Psoas muscle (tissue), 8 donors: ENCODE results near the gene GPRIN2. TPM values are rescaled to one million over a fixed set of nuclear protein-coding genes. Genes with fewer than 3 reads are reported as not detected.

ENCODE experiments used
- ATAC-seq, 4 donors: fragments of 200-7000 bp; cut with Tn5 transposase; one replicate each; pipeline ENCODE4 v1.9.1; 2020; ENCODE audit warnings: moderate library complexity in 3 of 4, mild to moderate bottlenecking in 2 of 4
- DNase-seq, 2 donors: peaks; one replicate each; pipeline ENCODE4 v3.0.0-alpha.2; 2020
- H3K27ac ChIP-seq: fragments of 200-600 bp; one replicate; pipeline ENCODE4 v1.8.0; 2022
- H3K27me3 ChIP-seq, 3 donors: fragments of 200-600 bp in 1 of 3; one replicate each; pipeline versions ENCODE4 v1.6.1 to v1.8.0; 2013 to 2022; ENCODE audit warnings: low read length in 2 of 3, mild to moderate bottlenecking in 2 of 3, moderate library complexity in 1 of 3; ENCODE audit not compliant: insufficient read depth in 3 of 3
- H3K36me3 ChIP-seq, 2 donors: fragments of 200-600 bp in 1 of 2; one replicate each; pipeline versions ENCODE4 v1.6.1 to v1.8.0; 2013 to 2022; ENCODE audit warnings: low read depth in 1 of 2, mild to moderate bottlenecking in 1 of 2, moderate library complexity in 1 of 2; ENCODE audit not compliant: insufficient read depth in 1 of 2
- H3K4me1 ChIP-seq: fragments of 200-600 bp; one replicate; pipeline ENCODE4 v1.8.0; 2022
- H3K4me3 ChIP-seq: fragments of 200-600 bp; one replicate; pipeline ENCODE4 v1.8.0; 2022; ENCODE audit warnings: mild to moderate bottlenecking
- H3K9me3 ChIP-seq: fragments of 200-600 bp; one replicate; pipeline ENCODE4 v1.8.0; 2022
- CTCF ChIP-seq: fragments of 200-600 bp; IDR thresholded peaks from one replicate; pipeline ENCODE4 v1.8.0; 2022; ENCODE audit warnings: antibody characterized with exemption
- WGBS, 3 donors: extraction: QIAGEN DNeasy Blood & Tissue Kit; methylation state at CpG; one replicate each; pipeline versions ENCODE4 v1.1.6 to v1.1.7; 2013; 5-methylcytosine and 5-hydroxymethylcytosine counted together
- intact Hi-C, 2 donors: fragments of 100-400 bp; cut with DNase I; formaldehyde crosslinking; loops; one replicate each; pipeline versions ENCODE4 v1.11.0 to v1.14.2; 2022
- polyA plus RNA-seq, 3 donors: library from polyadenylated mRNA; stranded (reverse); fragments of 200-250 nt; gene quantifications; one replicate each; pipeline ENCODE4 v1.2.3, GENCODE V29; 2013
- total RNA-seq, 4 donors: library from RNA; stranded (reverse); fragmentation: NEBNext Ultra II Directional in 2 of 4; extraction: Animal tissue kit (Norgen Biotek cat#: 25700) in 2 of 4; gene quantifications; one replicate each; pipeline versions ENCODE4 v1.2.1 to v1.2.4, GENCODE V29; 2021 to 2023
- donor health status: healthy with polysubstance abuse.
- donor health status: DM: no; HTN: no; CAD: no; lungs with moderate emphysema.
- donor health status: Bipolar disorder and iron deficiency.
- donor health status: healthy.
- donor health status: DM: yes; HTN: yes; CAD: no.
- donor health status: DM: no; HTN: no; CAD: no.
- donor health status: DM: no; HTN: no; CAD: no.
- donor health status: DM: yes; HTN: yes; CAD: no.

GPRIN2 gene
- total and polyA plus RNA-seq, 7 donors: not detected

GRCh38 chr10:46518028-46518725 is 38.3 kb downstream of the GPRIN2 start:
- intact Hi-C loops: no loop called here
- Histone ChIP-seq H3K36me3 (no peaks in the 10 kb centered on the region), H3K9me3 (no peaks in the 10 kb centered on the region), H3K4me1 (no peaks in the 10 kb centered on the region), H3K27ac (no peak overlapping the region), H3K4me3 (no peak overlapping the region), H3K27me3 (peaks cover 0 to 9% (median 0%) of the 10 kb centered on the region in 3 donors)
- ATAC-seq: no peak
- TF ChIP-seq CTCF: no peak
- WGBS, 3 donors: 88 to 90% (median 90%) methylated on average over 6 of the region's 6 CpGs
- peak in 1 of 2 donors; percentile 39 for DNase-seq

- 89 to 92% (median 91%) methylated on average over 5 of the region's 5 CpGs for WGBS, 3 donors
- H3K27me3 ChIP-seq: peaks cover 0 to 9% (median 0%) of the 10 kb centered on the region in 3 donors
- H3K4me1 ChIP-seq: no peaks in the 10 kb centered on the region
- DNase-seq (no peak), ATAC-seq (no peak)
- H3K36me3 ChIP-seq: no peaks in the 10 kb centered on the region
- no peaks in the 10 kb centered on the region for H3K9me3 ChIP-seq
- intact Hi-C loops: no loop called here
- no peak for TF ChIP-seq CTCF
- H3K27ac ChIP-seq: no peak overlapping the region
- H3K4me3 ChIP-seq: no peak overlapping the region
Measured at GRCh38 chr10:46517541-46517940, 38.9 kb downstream of the GPRIN2 start.

- ATAC-seq: peak in 1 of 4 donors; percentile 22
- intact Hi-C loops: no loop called here
- no peaks in the 10 kb centered on the region for H3K4me1 ChIP-seq
- TF ChIP-seq CTCF: no peak
- H3K9me3 ChIP-seq: no peaks in the 10 kb centered on the region
- WGBS, 3 donors: 28 to 33% (median 30%) methylated on average over 11 of the region's 11 CpGs
- H3K4me3 ChIP-seq: no peak overlapping the region
- H3K27ac ChIP-seq: no peak overlapping the region
- no peaks in the 10 kb centered on the region for H3K36me3 ChIP-seq
- H3K27me3 ChIP-seq: peaks cover 0 to 9% (median 0%) of the 10 kb centered on the region in 3 donors
- peak in 1 of 2 donors; percentile 39 for DNase-seq
Measured at GRCh38 chr10:46516660-46517416, 39.6 kb downstream of the GPRIN2 start.

- H3K4me1 ChIP-seq: no peaks in the 10 kb centered on the region
- H3K27me3 ChIP-seq: peaks cover 0 to 7% (median 0%) of the 10 kb centered on the region in 3 donors
- H3K9me3 ChIP-seq: no peaks in the 10 kb centered on the region
- H3K27ac ChIP-seq: no peak overlapping the region
- 73 to 90% (median 83%) methylated on average over 3 of the region's 3 CpGs for WGBS, 3 donors
- peak in 1 of 2 donors; percentile 17 for DNase-seq
- no peaks in the 10 kb centered on the region for H3K36me3 ChIP-seq
- no peak overlapping the region for H3K4me3 ChIP-seq
- ATAC-seq: no peak
- intact Hi-C loops: no loop called here
- TF ChIP-seq CTCF: no peak
Measured at GRCh38 chr10:46515793-46516192, 40.7 kb downstream of the GPRIN2 start.
